Liver (tissue), 3 donors: ENCODE data around the gene TRIM3.

ENCODE experiments used
- JUND ChIP-seq, 2 donors: IDR thresholded peaks; 2 replicates each; pipeline ENCODE4 v1.6.1; 2016; ENCODE audit warnings: antibody characterized with exemption in 2 of 2
- RAD21 ChIP-seq, 2 donors: IDR thresholded peaks; 2 replicates each; pipeline ENCODE4 v1.6.1; 2016; ENCODE audit warnings: antibody characterized with exemption in 2 of 2, mild to moderate bottlenecking in 2 of 2
- REST ChIP-seq: IDR thresholded peaks from 2 replicates; pipeline ENCODE4 v1.6.1; 2016; ENCODE audit warnings: antibody characterized with exemption, mild to moderate bottlenecking
- SP1 ChIP-seq: IDR thresholded peaks from 2 replicates; pipeline ENCODE4 v1.6.1; 2018; ENCODE audit warnings: antibody characterized with exemption, mild to moderate bottlenecking
- TAF1 ChIP-seq: conservative IDR thresholded peaks from 2 replicates; pipeline ENCODE4 v1.6.1; 2016; ENCODE audit warnings: antibody characterized with exemption, mild to moderate bottlenecking
- YY1 ChIP-seq: IDR thresholded peaks from 2 replicates; pipeline ENCODE4 v1.6.1; 2016; ENCODE audit warnings: antibody characterized with exemption, mild to moderate bottlenecking
- TF ChIP-seq, protein P1 (sequence below): fragments of 150-350 bp; IDR thresholded peaks from 2 replicates; pipeline ENCODE4 v1.5.1; 2017; ENCODE audit warnings: improper control_type of control experiment, low read depth, low read length; ENCODE audit not compliant: missing input control
- TF ChIP-seq, protein P2 (sequence below): IDR thresholded peaks from 2 replicates; pipeline ENCODE4 v1.6.1; 2016; ENCODE audit warnings: antibody characterized with exemption
- TF ChIP-seq, protein P3 (sequence below): IDR thresholded peaks from 2 replicates; pipeline ENCODE4 v1.6.1; 2016; ENCODE audit warnings: antibody characterized with exemption
- donor health status: healthy.
- donor health status: healthy.

GRCh38 chr11:6498121-6498520, 24.4 kb upstream of the TRIM3 start:
- TF ChIP-seq, protein P1, sequence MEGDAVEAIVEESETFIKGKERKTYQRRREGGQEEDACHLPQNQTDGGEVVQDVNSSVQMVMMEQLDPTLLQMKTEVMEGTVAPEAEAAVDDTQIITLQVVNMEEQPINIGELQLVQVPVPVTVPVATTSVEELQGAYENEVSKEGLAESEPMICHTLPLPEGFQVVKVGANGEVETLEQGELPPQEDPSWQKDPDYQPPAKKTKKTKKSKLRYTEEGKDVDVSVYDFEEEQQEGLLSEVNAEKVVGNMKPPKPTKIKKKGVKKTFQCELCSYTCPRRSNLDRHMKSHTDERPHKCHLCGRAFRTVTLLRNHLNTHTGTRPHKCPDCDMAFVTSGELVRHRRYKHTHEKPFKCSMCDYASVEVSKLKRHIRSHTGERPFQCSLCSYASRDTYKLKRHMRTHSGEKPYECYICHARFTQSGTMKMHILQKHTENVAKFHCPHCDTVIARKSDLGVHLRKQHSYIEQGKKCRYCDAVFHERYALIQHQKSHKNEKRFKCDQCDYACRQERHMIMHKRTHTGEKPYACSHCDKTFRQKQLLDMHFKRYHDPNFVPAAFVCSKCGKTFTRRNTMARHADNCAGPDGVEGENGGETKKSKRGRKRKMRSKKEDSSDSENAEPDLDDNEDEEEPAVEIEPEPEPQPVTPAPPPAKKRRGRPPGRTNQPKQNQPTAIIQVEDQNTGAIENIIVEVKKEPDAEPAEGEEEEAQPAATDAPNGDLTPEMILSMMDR: no peak
- TF ChIP-seq RAD21 (IDR thresholded peaks at IDR 0.05) (no peak), TAF1 (no peak), JUND (IDR thresholded peaks at IDR 0.05) (no peak), YY1 (no peak), REST (no peak), SP1 (no peak)
- TF ChIP-seq, protein P2, sequence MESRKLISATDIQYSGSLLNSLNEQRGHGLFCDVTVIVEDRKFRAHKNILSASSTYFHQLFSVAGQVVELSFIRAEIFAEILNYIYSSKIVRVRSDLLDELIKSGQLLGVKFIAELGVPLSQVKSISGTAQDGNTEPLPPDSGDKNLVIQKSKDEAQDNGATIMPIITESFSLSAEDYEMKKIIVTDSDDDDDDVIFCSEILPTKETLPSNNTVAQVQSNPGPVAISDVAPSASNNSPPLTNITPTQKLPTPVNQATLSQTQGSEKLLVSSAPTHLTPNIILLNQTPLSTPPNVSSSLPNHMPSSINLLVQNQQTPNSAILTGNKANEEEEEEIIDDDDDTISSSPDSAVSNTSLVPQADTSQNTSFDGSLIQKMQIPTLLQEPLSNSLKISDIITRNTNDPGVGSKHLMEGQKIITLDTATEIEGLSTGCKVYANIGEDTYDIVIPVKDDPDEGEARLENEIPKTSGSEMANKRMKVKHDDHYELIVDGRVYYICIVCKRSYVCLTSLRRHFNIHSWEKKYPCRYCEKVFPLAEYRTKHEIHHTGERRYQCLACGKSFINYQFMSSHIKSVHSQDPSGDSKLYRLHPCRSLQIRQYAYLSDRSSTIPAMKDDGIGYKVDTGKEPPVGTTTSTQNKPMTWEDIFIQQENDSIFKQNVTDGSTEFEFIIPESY: no peak
- TF ChIP-seq, protein P3, sequence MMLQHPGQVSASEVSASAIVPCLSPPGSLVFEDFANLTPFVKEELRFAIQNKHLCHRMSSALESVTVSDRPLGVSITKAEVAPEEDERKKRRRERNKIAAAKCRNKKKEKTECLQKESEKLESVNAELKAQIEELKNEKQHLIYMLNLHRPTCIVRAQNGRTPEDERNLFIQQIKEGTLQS: no peak
